ENCODE results near the gene TTLL3. TPM values are rescaled to one million over a fixed set of nuclear protein-coding genes. Genes with fewer than 3 reads are reported as not detected.
"Not testable (repeated sequence)": the region's sequence is repeated elsewhere in the genome, so short reads cannot be mapped to it uniquely, and the experiment has no call there.

The TTLL3 gene
- polyA plus RNA-seq, 1 donor from 2014 or later = 47.6 TPM

DNA sequence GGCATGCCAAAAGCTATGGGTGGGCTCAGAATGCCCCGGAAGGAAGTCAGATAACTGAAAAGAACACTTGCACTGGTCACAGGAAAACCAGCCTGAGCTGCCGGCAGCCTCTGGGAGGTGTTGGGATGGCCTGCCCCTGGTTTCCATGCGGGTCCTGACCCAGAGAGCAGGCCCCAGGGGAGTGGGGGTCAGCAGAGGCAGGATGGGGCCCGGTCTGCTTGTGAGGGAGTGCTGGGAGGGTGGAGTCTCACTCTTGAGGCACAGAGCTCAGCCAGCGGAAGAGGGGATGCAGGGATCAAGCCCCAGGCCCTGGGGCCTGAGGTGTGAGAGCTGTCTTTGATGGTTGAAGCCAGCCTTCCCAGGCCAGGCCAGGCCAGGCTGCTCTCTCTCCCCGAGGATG, 36.2 kb downstream of the TTLL3 start:
- Histone ChIP-seq H4K20me1 (ENCODE audit: insufficient read depth) (no peaks in the 10 kb centered on the region), H2AFZ (ENCODE audit: low read depth, low read length) (no peak overlapping the region), H3K79me2 (replicated peaks; ENCODE audit: insufficient read depth, low read length) (no peaks in the 10 kb centered on the region), H3F3A (ENCODE audit: insufficient read depth, low read length, poor library complexity, severe bottlenecking) (no peaks in the 10 kb centered on the region), H3K9me2 (ENCODE audit: insufficient read depth, low read length) (no peaks in the 10 kb centered on the region), H3K27ac (ENCODE audit: low read length) (no peak overlapping the region), H3K9me3 (ENCODE audit: low read length) (no peaks in the 10 kb centered on the region), H3K27me3 (ENCODE audit: insufficient read depth, low read depth, low read length) (no peaks in the 10 kb centered on the region), H3K4me2 (ENCODE audit: low read length) (no peak overlapping the region), H3K9ac (ENCODE audit: low read length) (no peak overlapping the region), H3K4me3 (ENCODE audit: low read length) (no peak overlapping the region), H3K36me3 (ENCODE audit: insufficient read depth, low read length) (no peaks in the 10 kb centered on the region)
- TF ChIP-seq, protein P1, sequence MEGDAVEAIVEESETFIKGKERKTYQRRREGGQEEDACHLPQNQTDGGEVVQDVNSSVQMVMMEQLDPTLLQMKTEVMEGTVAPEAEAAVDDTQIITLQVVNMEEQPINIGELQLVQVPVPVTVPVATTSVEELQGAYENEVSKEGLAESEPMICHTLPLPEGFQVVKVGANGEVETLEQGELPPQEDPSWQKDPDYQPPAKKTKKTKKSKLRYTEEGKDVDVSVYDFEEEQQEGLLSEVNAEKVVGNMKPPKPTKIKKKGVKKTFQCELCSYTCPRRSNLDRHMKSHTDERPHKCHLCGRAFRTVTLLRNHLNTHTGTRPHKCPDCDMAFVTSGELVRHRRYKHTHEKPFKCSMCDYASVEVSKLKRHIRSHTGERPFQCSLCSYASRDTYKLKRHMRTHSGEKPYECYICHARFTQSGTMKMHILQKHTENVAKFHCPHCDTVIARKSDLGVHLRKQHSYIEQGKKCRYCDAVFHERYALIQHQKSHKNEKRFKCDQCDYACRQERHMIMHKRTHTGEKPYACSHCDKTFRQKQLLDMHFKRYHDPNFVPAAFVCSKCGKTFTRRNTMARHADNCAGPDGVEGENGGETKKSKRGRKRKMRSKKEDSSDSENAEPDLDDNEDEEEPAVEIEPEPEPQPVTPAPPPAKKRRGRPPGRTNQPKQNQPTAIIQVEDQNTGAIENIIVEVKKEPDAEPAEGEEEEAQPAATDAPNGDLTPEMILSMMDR (IDR thresholded peaks at IDR 0.05; ENCODE audit: poor library complexity, severe bottlenecking) = no peak
- TF ChIP-seq SMC3 (conservative IDR thresholded peaks at IDR 0.05; ENCODE audit: poor library complexity) (no peak), RAD21 (conservative IDR thresholded peaks at IDR 0.05) (no peak), EP300 (conservative IDR thresholded peaks at IDR 0.05; ENCODE audit: poor library complexity, severe bottlenecking) (no peak), MXI1 (conservative IDR thresholded peaks at IDR 0.05; ENCODE audit: poor library complexity, severe bottlenecking) (no peak), POLR2AphosphoS5 (IDR thresholded peaks at IDR 0.05) (no peak), EZH2 (IDR thresholded peaks at IDR 0.05; ENCODE audit: borderline replicate concordance, insufficient read depth, low read length, poor library complexity, severe bottlenecking) (no peak), TAF1 (IDR thresholded peaks at IDR 0.05; ENCODE audit: low read depth) (no peak)
- TF ChIP-seq, protein P2, sequence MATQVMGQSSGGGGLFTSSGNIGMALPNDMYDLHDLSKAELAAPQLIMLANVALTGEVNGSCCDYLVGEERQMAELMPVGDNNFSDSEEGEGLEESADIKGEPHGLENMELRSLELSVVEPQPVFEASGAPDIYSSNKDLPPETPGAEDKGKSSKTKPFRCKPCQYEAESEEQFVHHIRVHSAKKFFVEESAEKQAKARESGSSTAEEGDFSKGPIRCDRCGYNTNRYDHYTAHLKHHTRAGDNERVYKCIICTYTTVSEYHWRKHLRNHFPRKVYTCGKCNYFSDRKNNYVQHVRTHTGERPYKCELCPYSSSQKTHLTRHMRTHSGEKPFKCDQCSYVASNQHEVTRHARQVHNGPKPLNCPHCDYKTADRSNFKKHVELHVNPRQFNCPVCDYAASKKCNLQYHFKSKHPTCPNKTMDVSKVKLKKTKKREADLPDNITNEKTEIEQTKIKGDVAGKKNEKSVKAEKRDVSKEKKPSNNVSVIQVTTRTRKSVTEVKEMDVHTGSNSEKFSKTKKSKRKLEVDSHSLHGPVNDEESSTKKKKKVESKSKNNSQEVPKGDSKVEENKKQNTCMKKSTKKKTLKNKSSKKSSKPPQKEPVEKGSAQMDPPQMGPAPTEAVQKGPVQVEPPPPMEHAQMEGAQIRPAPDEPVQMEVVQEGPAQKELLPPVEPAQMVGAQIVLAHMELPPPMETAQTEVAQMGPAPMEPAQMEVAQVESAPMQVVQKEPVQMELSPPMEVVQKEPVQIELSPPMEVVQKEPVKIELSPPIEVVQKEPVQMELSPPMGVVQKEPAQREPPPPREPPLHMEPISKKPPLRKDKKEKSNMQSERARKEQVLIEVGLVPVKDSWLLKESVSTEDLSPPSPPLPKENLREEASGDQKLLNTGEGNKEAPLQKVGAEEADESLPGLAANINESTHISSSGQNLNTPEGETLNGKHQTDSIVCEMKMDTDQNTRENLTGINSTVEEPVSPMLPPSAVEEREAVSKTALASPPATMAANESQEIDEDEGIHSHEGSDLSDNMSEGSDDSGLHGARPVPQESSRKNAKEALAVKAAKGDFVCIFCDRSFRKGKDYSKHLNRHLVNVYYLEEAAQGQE (IDR thresholded peaks at IDR 0.05; ENCODE audit: borderline replicate concordance) = no peak

DNA sequence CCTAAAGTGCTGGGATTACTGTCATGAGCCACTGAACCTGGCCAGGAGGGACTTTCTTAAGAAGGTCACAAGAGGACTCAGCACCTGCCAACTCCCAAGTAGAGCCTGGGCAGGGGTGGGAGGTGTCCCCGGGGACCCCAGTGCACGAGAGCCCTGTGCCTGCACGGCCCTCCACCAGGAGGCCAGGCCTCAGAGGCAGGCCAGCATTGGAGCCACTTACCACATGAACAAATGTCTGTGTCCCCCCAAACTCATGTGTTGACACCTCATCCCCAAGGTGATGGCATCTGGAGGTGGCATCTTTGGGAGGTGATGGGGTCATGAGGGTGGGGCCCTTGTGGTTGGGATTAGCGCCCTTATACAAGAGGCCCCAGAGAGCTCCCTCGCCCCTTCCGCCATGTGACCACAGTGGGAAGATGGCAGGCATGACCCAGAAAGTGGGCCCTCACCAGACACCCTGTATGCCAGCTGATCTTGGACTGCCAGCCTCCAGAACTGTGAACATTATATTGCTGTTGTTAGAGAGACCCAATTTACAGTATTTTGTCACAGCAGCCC, 36.9 kb downstream of the TTLL3 start:
- no peak overlapping the region for H2AFZ ChIP-seq (ENCODE audit: low read depth, low read length)
- H3K9ac ChIP-seq (ENCODE audit: low read length) = no peak overlapping the region
- H3K79me2 ChIP-seq (replicated peaks; ENCODE audit: insufficient read depth, low read length) = no peaks in the 10 kb centered on the region
- no peaks in the 10 kb centered on the region for H3K27me3 ChIP-seq (ENCODE audit: insufficient read depth, low read depth, low read length)
- H3K9me3 ChIP-seq (ENCODE audit: low read length) = no peaks in the 10 kb centered on the region
- H4K20me1 ChIP-seq (ENCODE audit: insufficient read depth) = no peaks in the 10 kb centered on the region
- H3K36me3 ChIP-seq (ENCODE audit: insufficient read depth, low read length) = no peaks in the 10 kb centered on the region
- no peak overlapping the region for H3K4me2 ChIP-seq (ENCODE audit: low read length)
- H3K27ac ChIP-seq (ENCODE audit: low read length) = no peak overlapping the region
- TF ChIP-seq, protein P2 (IDR thresholded peaks at IDR 0.05; ENCODE audit: borderline replicate concordance) = no peak
- TF ChIP-seq EZH2 (IDR thresholded peaks at IDR 0.05; ENCODE audit: borderline replicate concordance, insufficient read depth, low read length, poor library complexity, severe bottlenecking) (no peak), MXI1 (conservative IDR thresholded peaks at IDR 0.05; ENCODE audit: poor library complexity, severe bottlenecking) (no peak), POLR2AphosphoS5 (IDR thresholded peaks at IDR 0.05) (no peak), SMC3 (conservative IDR thresholded peaks at IDR 0.05; ENCODE audit: poor library complexity) (no peak)
- TF ChIP-seq, protein P1 (IDR thresholded peaks at IDR 0.05; ENCODE audit: poor library complexity, severe bottlenecking) = no peak
- H3F3A ChIP-seq (ENCODE audit: insufficient read depth, low read length, poor library complexity, severe bottlenecking) = no peaks in the 10 kb centered on the region
- no peaks in the 10 kb centered on the region for H3K9me2 ChIP-seq (ENCODE audit: insufficient read depth, low read length)
- H3K4me3 ChIP-seq (ENCODE audit: low read length) = no peak overlapping the region

DNA sequence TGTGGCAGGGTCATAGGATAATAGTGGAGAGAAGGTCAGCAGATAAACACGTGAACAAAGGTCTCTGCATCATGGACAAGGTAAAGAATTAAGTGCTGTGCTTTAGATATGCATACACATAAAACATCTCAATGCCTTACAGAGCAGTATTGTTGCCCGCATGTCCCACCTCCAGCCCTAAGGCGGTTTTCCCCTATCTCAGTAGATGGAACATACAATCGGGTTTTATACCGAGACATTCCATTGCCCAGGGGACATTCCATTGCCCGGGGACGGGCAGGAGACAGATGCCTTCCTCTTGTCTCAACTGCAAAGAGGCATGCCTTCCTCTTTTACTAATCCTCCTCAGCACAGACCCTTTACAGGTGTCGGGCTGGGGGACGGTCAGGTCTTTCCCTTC, 37.8 kb downstream of the TTLL3 start:
- not testable (repeated sequence) for H3K4me3 ChIP-seq (ENCODE audit: low read length); H3K36me3 ChIP-seq (ENCODE audit: insufficient read depth, low read length); H3F3A ChIP-seq (ENCODE audit: insufficient read depth, low read length, poor library complexity, severe bottlenecking); H3K27ac ChIP-seq (ENCODE audit: low read length); H3K27me3 ChIP-seq (ENCODE audit: insufficient read depth, low read depth, low read length); H3K4me2 ChIP-seq (ENCODE audit: low read length); H3K9me2 ChIP-seq (ENCODE audit: insufficient read depth, low read length); H4K20me1 ChIP-seq (ENCODE audit: insufficient read depth); H3K79me2 ChIP-seq (replicated peaks; ENCODE audit: insufficient read depth, low read length); H3K9me3 ChIP-seq (ENCODE audit: low read length); H3K9ac ChIP-seq (ENCODE audit: low read length); H2AFZ ChIP-seq (ENCODE audit: low read depth, low read length)
